ENCODE results near the gene STRA8.

Gene STRA8

GRCh38 chr7:135201350-135201749, 32.3 kb upstream of the STRA8 start:
- DNase-seq (ENCODE audit: low read depth), result no peak
- TF ChIP-seq CTCF (IDR thresholded peaks at IDR 0.05; ENCODE audit: control insufficient read depth, extremely low read depth, insufficient read depth), result no peak
- H3K4me3 ChIP-seq (ENCODE audit: low read depth, low read length), result no peak overlapping the region

- TF ChIP-seq CTCF (IDR thresholded peaks at IDR 0.05; ENCODE audit: control insufficient read depth, extremely low read depth, insufficient read depth), result no peak
- no peak for DNase-seq (ENCODE audit: low read depth)
- no peak overlapping the region for H3K4me3 ChIP-seq (ENCODE audit: low read depth, low read length)
These were observed 29.3 kb upstream of the STRA8 start for GRCh38 chr7:135204341-135204749.

DNA sequence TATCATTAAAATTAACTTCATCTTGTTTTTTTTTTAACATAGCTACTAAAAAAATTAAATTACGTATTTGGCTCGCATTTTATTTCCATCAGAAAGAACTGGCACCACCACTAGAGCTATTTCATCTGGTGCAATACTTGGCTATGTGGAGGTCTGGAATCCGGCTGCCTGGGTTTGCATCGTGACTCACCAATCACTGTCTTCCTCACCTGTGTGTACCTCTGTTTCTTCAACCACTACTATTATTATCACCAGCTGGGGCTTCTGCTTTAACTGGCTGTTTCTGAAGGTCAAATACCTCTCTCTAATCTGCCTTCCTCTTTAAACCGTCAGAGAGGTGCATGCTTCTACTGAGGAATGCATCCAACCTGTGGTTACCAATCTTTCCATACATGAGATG, 28.8 kb upstream of the STRA8 start:
- H3K4me3 ChIP-seq (ENCODE audit: low read depth, low read length), result no peak overlapping the region
- no peak for TF ChIP-seq CTCF (IDR thresholded peaks at IDR 0.05; ENCODE audit: control insufficient read depth, extremely low read depth, insufficient read depth)

DNA sequence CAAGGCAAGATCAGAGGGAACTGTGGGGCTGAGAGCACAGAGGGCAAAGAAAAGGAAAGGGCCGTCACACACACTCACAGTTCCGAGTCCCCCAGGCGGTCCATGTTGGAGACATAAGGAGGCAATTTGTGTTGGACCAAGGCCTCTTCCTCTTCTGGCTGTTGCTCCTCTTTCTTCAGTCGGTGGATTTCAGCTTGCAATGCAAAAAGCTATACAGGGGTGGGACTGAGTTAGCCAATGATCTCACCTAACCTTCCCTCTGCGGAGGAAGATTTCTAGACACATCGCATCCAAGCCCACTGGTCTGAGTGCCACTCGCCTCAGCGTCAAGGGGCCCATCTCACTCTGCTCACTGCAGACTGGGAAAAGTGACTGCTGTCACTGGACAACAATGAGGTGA, 27.8 kb upstream of the STRA8 start:
- H3K4me3 ChIP-seq (ENCODE audit: low read depth, low read length), result no peak overlapping the region
- DNase-seq (ENCODE audit: low read depth), result no peak
- TF ChIP-seq CTCF (IDR thresholded peaks at IDR 0.05; ENCODE audit: control insufficient read depth, extremely low read depth, insufficient read depth), result no peak

More for the DNA sequence above, 28.8 kb upstream of the STRA8 start:
- DNase-seq (ENCODE audit: low read depth), result no peak

- no peak for DNase-seq (ENCODE audit: low read depth)
- H3K4me3 ChIP-seq (ENCODE audit: low read depth, low read length), result no peak overlapping the region
- TF ChIP-seq CTCF (IDR thresholded peaks at IDR 0.05; ENCODE audit: control insufficient read depth, extremely low read depth, insufficient read depth), result no peak
These were observed 26.7 kb upstream of the STRA8 start for GRCh38 chr7:135206941-135207391.

DNA sequence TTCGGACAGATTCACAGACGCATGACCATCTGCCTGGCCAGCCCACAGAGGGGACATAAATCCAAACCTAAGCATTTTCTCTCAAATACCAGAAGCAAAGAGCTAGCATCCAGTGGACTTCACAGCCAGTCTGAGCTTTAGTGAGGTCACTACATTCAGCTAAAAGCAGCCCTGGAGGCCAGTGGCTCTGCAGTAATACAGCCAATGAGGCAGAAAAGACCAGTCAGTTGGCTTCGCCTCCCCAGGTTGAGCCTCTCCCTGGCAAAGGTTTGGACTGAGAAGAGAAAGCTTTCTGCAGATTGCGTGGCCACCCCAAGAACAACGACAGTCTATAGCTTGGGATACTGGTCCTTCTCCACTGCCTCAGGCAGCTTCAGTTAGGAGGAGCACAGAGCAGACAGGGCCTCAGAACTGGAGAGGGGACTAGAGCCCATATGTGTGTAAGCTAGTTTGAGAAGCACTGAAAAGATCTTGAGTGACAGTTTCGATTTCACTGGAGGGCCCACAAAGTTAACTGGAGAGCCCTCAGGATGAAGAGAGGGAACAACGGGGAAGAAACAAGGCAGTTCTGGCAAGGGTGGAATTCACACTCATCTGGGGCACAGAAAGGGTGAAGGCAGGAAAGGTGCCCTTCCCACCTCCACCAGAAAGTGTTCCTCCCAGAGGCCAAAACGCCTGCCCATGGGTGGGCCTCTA, 26.1 kb upstream of the STRA8 start:
- no peak for DNase-seq (ENCODE audit: low read depth)
- no peak for TF ChIP-seq CTCF (IDR thresholded peaks at IDR 0.05; ENCODE audit: control insufficient read depth, extremely low read depth, insufficient read depth)
- no peak overlapping the region for H3K4me3 ChIP-seq (ENCODE audit: low read depth, low read length)
